PC-3 (cell line): ENCODE data around the gene SLC10A7.

Source experiments
- EZH2 ChIP-seq: fragments of 300-600 bp; sonication (generic); IDR thresholded peaks from one replicate; pipeline ENCODE4 v1.6.1; 2017; ENCODE audit warnings: antibody characterized with exemption, mild to moderate bottlenecking, low read length; ENCODE audit not compliant: unreplicated experiment
- EZH2phosphoT487 ChIP-seq: fragments of 300-600 bp; sonication (generic); IDR thresholded peaks from 2 replicates; pipeline ENCODE4 v1.6.1; 2018; ENCODE audit warnings: mild to moderate bottlenecking, antibody characterized with exemption, low read length, borderline replicate concordance
- TF ChIP-seq, protein P1 (sequence below): fragments of 300-600 bp; sonication (generic); conservative IDR thresholded peaks from 2 replicates; pipeline ENCODE4 v1.5.1; 2017; ENCODE audit warnings: antibody characterized with exemption, low read depth, mild to moderate bottlenecking, low read length

GRCh38 chr4:146428298-146428697 lies 93.4 kb downstream of the SLC10A7 start:
- TF ChIP-seq, protein P1, sequence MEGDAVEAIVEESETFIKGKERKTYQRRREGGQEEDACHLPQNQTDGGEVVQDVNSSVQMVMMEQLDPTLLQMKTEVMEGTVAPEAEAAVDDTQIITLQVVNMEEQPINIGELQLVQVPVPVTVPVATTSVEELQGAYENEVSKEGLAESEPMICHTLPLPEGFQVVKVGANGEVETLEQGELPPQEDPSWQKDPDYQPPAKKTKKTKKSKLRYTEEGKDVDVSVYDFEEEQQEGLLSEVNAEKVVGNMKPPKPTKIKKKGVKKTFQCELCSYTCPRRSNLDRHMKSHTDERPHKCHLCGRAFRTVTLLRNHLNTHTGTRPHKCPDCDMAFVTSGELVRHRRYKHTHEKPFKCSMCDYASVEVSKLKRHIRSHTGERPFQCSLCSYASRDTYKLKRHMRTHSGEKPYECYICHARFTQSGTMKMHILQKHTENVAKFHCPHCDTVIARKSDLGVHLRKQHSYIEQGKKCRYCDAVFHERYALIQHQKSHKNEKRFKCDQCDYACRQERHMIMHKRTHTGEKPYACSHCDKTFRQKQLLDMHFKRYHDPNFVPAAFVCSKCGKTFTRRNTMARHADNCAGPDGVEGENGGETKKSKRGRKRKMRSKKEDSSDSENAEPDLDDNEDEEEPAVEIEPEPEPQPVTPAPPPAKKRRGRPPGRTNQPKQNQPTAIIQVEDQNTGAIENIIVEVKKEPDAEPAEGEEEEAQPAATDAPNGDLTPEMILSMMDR = no peak
- no peak for TF ChIP-seq EZH2phosphoT487
- TF ChIP-seq EZH2 = no peak
